ENCODE results near the gene SDCCAG8. TPM values are rescaled to one million over a fixed set of nuclear protein-coding genes. Genes with fewer than 3 reads are reported as not detected.

The SDCCAG8 gene
- total and polyA plus RNA-seq, 4 donors = 25.4 to 96.7 (median 48.2) TPM

DNA sequence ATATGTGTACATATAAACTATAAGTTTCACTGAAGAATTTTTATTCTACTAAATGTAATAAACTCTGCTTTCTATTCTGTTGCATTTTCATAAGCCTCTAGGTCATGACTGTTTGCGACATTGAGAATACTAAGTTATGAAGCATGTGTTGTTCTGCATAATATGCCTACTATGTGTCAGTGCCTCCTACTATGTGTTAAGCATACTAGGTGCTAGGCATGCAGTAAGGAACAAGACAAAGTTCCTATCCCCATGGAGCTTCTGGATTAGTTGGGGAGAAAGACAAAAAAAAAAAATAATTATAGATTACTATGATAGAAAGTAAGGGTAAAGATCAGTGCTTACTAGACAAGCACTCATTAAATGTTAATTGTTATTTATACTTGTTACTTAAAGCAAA, 1.3 kb downstream of the SDCCAG8 start:
- no peak overlapping the region for H3K4me3 ChIP-seq
- ATAC-seq (ENCODE audit: insufficient read depth, low FRiP score) = no peak
- WGBS, 2 donors = 89 to 96% methylated on average over 1 of the region's 1 CpG
- H3K27ac ChIP-seq (ENCODE audit: low read depth in 1 of 2, low read length in 1 of 2) = no peak overlapping the region
- no peak for TF ChIP-seq CTCF (IDR thresholded peaks at IDR 0.05; ENCODE audit: control extremely low read depth, extremely low read depth)
- H3K9me3 ChIP-seq (ENCODE audit: control insufficient read depth in 4 of 4, insufficient read depth in 3 of 4, low read length in 3 of 4) = no peaks in the 10 kb centered on the region
- peak overlapping the region in 1 of 2 donors; percentile 29 for H3K9ac ChIP-seq (ENCODE audit: insufficient read depth in 1 of 2, low read length in 2 of 2)
- DNase-seq = no peak
- peaks cover 0 to 24% (median 7%) of the 10 kb centered on the region in 5 donors for H3K4me1 ChIP-seq (ENCODE audit: control insufficient read depth in 5 of 5, insufficient read depth in 5 of 5, low read length in 5 of 5)
- peaks cover 0 to 3% (median 0%) of the 10 kb centered on the region in 4 donors for H3K36me3 ChIP-seq (ENCODE audit: control insufficient read depth in 4 of 4, insufficient read depth in 4 of 4, low read length in 4 of 4)
- no peaks in the 10 kb centered on the region for H3K27me3 ChIP-seq (ENCODE audit: control insufficient read depth in 3 of 3, insufficient read depth in 3 of 3, low read length in 2 of 3)

DNA sequence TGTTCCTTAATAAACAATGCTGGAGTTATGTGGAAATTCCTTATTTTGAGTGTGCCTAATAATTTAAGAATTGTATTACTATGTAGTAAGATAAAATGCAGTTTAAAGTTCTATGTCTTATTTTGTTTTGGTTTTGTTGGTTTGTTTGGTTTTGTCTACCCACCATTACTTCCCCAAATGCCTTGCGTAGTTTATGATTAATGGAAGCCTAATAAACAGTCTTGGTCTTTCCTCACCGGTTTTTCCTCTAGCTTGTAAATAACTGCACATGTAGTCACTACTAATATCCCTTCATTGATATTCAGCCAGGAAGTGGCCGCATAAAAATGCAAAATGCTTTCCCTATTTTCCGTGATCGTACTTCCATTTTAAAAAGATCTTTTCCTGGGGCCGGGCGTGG, 2.9 kb downstream of the SDCCAG8 start:
- ATAC-seq (ENCODE audit: insufficient read depth, low FRiP score) (no peak), DNase-seq (no peak)
- Histone ChIP-seq H3K4me1 (ENCODE audit: control insufficient read depth in 5 of 5, insufficient read depth in 5 of 5, low read length in 5 of 5) (peaks cover 0 to 10% (median 8%) of the 10 kb centered on the region in 5 donors), H3K9ac (ENCODE audit: insufficient read depth in 1 of 2, low read length in 2 of 2) (no peak overlapping the region), H3K36me3 (ENCODE audit: control insufficient read depth in 4 of 4, insufficient read depth in 4 of 4, low read length in 4 of 4) (peaks cover 0 to 3% (median 0%) of the 10 kb centered on the region in 4 donors), H3K9me3 (ENCODE audit: control insufficient read depth in 4 of 4, insufficient read depth in 3 of 4, low read length in 3 of 4) (no peaks in the 10 kb centered on the region), H3K27ac (ENCODE audit: low read depth in 1 of 2, low read length in 1 of 2) (no peak overlapping the region), H3K4me3 (no peak overlapping the region), H3K27me3 (ENCODE audit: control insufficient read depth in 3 of 3, insufficient read depth in 3 of 3, low read length in 2 of 3) (no peaks in the 10 kb centered on the region)
- WGBS, 2 donors = 85 to 88% methylated on average over 7 of the region's 7 CpGs
- no peak for TF ChIP-seq CTCF (IDR thresholded peaks at IDR 0.05; ENCODE audit: control extremely low read depth, extremely low read depth)

- no peak overlapping the region for H3K4me3 ChIP-seq
- H3K27me3 ChIP-seq (ENCODE audit: control insufficient read depth in 3 of 3, insufficient read depth in 3 of 3, low read length in 2 of 3) = no peaks in the 10 kb centered on the region
- no peak for ATAC-seq (ENCODE audit: insufficient read depth, low FRiP score)
- peaks cover 0 to 3% (median 0%) of the 10 kb centered on the region in 4 donors for H3K36me3 ChIP-seq (ENCODE audit: control insufficient read depth in 4 of 4, insufficient read depth in 4 of 4, low read length in 4 of 4)
- 71 to 72% methylated on average over 4 of the region's 4 CpGs for WGBS, 2 donors
- no peak for TF ChIP-seq CTCF (IDR thresholded peaks at IDR 0.05; ENCODE audit: control extremely low read depth, extremely low read depth)
- peaks cover 0 to 21% (median 9%) of the 10 kb centered on the region in 5 donors for H3K4me1 ChIP-seq (ENCODE audit: control insufficient read depth in 5 of 5, insufficient read depth in 5 of 5, low read length in 5 of 5)
- no peaks in the 10 kb centered on the region for H3K9me3 ChIP-seq (ENCODE audit: control insufficient read depth in 4 of 4, insufficient read depth in 3 of 4, low read length in 3 of 4)
- H3K9ac ChIP-seq (ENCODE audit: insufficient read depth in 1 of 2, low read length in 2 of 2) = no peak overlapping the region
- H3K27ac ChIP-seq (ENCODE audit: low read depth in 1 of 2, low read length in 1 of 2) = no peak overlapping the region
- DNase-seq = no peak
Measured at GRCh38 chr1:243260221-243260880, 4.5 kb downstream of the SDCCAG8 start.
